ENCODE results near the gene ERF.

GRCh38 chr19:42295342-42295741, 40.4 kb upstream of the ERF start:
- TF ChIP-seq POLR2A (IDR thresholded peaks at IDR 0.05; ENCODE audit: low read length) = no peak
- no peak for TF ChIP-seq GATA1 (IDR thresholded peaks at IDR 0.05; ENCODE audit: low read depth, low read length)

All from erythroblast (primary cell).